ENCODE data around the gene TMEM255B.

Gene TMEM255B

DNA sequence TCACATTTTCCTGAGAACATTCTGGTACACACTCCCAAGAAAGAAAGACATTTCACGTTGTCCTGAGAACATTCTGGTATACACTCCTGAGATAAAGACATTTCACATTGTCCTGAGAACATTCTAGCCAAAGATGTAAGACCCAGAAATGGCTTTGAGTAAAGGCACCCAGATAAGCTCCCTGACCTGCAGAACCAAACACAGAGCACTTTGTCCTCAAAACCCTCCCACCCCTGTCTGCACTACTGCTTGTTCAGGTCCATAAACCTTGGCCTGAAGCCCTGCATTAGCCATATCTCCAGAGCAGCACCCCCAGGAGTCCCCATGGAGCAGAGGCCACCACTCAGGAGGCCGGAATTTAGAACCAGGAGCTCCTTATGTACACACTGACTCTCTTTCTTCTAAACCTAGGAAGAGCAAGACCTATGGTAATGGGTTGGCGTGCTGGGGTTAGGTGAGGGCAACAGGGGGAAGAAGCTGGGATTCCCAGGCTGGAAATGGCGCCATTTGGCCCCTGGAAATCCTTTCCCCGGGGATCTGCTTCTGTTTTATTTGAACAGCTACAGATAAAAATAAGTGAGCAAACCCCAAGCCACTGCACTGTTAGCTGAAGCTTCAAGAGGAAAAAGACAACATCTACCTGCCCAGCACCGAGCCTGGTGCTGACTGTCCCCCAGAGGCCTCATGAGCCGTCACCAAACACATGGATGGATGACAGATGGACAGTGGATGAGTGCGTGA lies 91.1 kb downstream of the TMEM255B start:
- no peak for DNase-seq (ENCODE audit: low read depth)
- TF ChIP-seq, protein P1, sequence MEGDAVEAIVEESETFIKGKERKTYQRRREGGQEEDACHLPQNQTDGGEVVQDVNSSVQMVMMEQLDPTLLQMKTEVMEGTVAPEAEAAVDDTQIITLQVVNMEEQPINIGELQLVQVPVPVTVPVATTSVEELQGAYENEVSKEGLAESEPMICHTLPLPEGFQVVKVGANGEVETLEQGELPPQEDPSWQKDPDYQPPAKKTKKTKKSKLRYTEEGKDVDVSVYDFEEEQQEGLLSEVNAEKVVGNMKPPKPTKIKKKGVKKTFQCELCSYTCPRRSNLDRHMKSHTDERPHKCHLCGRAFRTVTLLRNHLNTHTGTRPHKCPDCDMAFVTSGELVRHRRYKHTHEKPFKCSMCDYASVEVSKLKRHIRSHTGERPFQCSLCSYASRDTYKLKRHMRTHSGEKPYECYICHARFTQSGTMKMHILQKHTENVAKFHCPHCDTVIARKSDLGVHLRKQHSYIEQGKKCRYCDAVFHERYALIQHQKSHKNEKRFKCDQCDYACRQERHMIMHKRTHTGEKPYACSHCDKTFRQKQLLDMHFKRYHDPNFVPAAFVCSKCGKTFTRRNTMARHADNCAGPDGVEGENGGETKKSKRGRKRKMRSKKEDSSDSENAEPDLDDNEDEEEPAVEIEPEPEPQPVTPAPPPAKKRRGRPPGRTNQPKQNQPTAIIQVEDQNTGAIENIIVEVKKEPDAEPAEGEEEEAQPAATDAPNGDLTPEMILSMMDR (IDR thresholded peaks at IDR 0.05; ENCODE audit: control insufficient read depth, insufficient read depth, low read depth, low read length, missing control alignments) = no peak
- H3K4me3 ChIP-seq (ENCODE audit: control insufficient read depth, low read depth, low read length) = no peak overlapping the region

DNA sequence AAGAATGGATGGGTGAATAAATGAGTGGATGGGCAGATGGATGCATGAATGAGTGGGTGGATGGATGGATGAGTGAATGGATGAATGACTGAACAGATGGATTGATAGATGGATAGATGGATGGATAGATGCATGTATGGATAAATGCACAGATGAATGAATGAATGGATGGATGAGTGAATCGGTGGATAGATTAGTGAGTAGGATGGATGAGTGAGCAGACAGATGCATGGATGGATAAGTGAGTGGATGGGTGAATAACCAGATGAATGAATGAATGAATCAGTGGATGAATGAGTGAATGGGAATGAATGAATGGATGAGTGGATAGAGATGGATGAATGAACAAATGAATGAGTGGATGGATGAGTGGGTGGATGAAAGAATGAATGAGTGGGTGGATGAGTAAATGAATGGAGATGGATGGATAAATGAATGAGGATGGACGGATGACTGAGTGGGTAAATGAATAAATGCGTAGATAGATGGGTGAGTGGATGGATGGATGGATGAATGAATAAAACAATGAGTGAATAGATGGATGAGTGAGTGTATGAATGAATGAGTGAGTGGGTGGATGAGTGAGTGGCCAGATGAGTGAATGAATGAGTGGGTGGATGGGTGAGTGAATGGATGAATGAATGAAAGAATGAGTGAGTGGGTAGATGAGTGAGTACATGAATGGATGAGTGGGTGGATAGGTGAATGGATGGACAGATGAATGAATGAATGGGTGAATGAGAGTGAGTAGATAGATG lies 91.9 kb downstream of the TMEM255B start:
- TF ChIP-seq, protein P1 (IDR thresholded peaks at IDR 0.05; ENCODE audit: control insufficient read depth, insufficient read depth, low read depth, low read length, missing control alignments) = no peak
- no peak overlapping the region for H3K4me3 ChIP-seq (ENCODE audit: control insufficient read depth, low read depth, low read length)
- no peak for DNase-seq (ENCODE audit: low read depth)

DNA sequence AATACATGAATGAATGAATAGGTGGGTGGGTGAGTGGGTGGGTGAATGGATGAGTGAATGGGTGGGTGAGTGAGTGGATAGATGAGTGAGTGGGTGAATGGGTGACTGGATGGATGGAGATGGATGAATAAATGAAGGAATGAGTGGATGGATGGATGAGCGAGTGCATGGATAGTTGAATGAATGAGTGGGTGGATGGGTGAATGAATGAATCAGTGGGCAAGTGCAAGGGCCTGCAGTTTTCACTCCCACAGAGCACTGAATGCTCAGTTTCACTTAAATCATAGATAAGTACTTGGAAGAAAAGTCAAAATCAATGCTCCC lies 92.4 kb downstream of the TMEM255B start:
- TF ChIP-seq, protein P1 (IDR thresholded peaks at IDR 0.05; ENCODE audit: control insufficient read depth, insufficient read depth, low read depth, low read length, missing control alignments) = no peak
- no peak overlapping the region for H3K4me3 ChIP-seq (ENCODE audit: control insufficient read depth, low read depth, low read length)
- DNase-seq (ENCODE audit: low read depth) = no peak

DNA sequence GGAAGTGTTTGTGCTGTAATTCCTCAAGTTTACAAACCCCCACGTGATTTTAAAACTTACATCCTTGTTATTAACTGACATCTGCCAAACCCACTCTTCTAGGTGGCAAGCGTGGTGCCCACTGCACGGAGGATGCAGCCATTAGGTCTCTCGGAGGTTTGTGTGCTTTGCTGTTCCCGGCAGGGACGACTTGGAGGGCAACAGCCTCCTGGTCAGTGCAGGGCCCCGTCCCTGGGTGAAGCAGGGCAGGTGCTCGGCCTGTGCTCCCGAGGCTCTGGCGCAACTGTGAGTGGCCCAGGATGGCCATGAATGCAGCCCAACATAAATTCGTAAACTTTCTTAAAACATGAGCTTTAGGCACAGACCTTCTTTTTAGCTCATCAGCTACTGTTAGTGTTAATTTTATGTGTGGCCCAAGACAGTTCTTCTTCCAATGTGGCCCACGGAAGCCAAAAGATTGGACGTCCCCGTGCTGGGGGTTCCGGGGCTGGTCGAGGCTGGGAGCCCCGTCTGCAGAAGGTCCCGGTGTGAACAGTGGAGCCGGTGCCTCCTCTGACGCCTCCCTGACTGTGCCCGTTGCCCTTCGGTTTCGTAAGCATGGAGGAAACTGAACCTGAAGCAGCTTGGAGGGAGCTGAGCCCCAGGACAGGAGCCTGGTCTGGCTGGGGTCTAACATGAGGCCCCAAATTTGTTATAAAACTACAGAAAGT lies 93.0 kb downstream of the TMEM255B start:
- TF ChIP-seq, protein P1 (IDR thresholded peaks at IDR 0.05; ENCODE audit: control insufficient read depth, insufficient read depth, low read depth, low read length, missing control alignments) = no peak
- DNase-seq (ENCODE audit: low read depth) = no peak
- H3K4me3 ChIP-seq (ENCODE audit: control insufficient read depth, low read depth, low read length) = no peak overlapping the region

DNA sequence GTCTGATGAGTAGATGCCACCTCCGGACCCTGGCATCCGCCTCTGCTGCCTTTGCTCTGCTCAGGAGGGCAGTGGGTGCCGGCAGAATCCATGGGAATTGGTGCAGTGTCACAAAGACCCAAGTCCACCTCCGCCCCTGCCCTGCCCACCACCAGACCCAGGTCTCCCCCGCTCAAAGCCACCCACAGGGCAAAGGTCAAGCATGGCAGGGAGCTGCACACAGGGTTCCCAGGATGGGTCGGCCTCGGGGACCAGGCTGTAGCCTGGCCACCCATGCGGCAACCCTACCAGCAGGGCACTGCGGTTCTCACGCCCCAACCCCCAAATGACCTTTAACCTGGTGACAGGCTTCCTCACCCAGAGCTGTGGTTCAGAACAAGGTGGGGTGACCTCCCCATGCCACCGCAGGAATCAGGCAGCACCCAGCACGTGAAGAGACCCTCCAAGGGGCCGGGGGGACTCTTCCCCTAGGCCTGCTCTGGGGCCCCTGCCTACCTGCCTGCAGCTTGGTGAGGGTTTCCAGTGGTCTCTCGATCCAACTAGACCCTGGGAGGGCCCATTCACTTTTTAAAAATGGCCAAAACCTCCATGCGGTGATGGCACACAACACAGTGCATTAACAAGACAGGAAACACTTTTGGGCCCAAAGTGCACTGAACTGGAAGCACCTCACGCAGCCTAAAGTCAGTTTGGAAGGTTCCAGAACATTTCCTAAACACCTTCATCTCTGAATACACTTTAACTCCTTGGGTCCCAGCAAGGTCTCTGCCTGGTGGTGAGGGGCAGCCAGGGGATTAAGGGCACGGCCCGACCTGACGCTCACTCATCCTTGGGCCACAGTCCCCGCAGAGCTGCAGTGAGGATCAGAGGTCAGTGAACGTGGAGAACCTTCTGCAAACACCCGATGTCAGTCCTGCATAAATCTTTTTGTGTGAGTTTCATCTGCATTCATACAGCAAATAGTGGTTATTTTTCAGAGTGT lies 93.8 kb downstream of the TMEM255B start:
- no peak for DNase-seq (ENCODE audit: low read depth)
- no peak overlapping the region for H3K4me3 ChIP-seq (ENCODE audit: control insufficient read depth, low read depth, low read length)
- TF ChIP-seq, protein P1 (IDR thresholded peaks at IDR 0.05; ENCODE audit: control insufficient read depth, insufficient read depth, low read depth, low read length, missing control alignments) = no peak

Data from AG09309 (cell line).